Measurements from ENCODE around the gene CCN5. TPM values are rescaled to one million over a fixed set of nuclear protein-coding genes. Genes with fewer than 3 reads are reported as not detected.
A peak's percentile ranks its signal among the peaks of the same experiment; 100 is the strongest.

Gene CCN5
- total RNA-seq, 1 donor from 2014 or later = 134 TPM

DNA sequence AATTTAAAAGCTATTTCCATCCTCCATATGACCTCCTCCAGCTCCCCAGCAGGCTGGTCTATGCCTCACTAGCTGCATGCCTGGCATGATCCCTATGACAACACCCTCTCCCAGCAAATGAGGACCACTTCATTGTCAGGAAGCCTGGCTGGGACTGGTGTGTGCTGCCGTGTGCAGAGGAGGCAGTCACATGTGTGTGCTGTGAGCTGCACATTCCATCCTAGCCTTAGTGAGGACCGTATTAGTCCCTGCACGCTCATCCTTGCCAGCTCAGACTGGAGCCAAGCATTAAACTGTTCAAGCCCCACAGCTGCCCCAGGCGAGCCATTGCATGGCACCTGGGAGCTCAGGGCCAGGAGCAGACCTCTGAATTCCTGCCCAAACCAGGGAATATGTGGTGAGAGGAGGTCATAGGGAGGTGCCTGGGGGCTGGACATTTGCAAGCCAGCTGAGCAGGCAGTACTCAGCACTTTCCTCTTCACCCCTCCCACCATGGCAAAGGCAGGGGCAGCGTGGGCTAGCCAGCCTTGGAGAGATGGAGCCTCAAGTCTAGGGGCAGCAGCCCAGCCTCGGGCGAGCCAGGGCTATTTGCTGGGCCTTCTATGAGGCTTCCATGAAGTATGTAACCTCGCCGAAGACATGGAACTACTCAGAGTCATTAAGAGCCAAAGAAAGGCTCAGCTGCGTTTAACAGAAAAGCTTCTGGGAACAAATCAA is 8.7 kb upstream of the CCN5 start:
- peak; percentile 29 to 76 for TF ChIP-seq POLR2AphosphoS5 (IDR thresholded peaks at IDR 0.05; ENCODE audit: insufficient read depth in 1 of 2, low read depth in 1 of 2)
- TF ChIP-seq, protein P1, sequence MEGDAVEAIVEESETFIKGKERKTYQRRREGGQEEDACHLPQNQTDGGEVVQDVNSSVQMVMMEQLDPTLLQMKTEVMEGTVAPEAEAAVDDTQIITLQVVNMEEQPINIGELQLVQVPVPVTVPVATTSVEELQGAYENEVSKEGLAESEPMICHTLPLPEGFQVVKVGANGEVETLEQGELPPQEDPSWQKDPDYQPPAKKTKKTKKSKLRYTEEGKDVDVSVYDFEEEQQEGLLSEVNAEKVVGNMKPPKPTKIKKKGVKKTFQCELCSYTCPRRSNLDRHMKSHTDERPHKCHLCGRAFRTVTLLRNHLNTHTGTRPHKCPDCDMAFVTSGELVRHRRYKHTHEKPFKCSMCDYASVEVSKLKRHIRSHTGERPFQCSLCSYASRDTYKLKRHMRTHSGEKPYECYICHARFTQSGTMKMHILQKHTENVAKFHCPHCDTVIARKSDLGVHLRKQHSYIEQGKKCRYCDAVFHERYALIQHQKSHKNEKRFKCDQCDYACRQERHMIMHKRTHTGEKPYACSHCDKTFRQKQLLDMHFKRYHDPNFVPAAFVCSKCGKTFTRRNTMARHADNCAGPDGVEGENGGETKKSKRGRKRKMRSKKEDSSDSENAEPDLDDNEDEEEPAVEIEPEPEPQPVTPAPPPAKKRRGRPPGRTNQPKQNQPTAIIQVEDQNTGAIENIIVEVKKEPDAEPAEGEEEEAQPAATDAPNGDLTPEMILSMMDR (IDR thresholded peaks at IDR 0.05) = no peak
- H3K27ac ChIP-seq = peak overlapping the region; percentile 83
- no peaks in the 10 kb centered on the region for H3K36me3 ChIP-seq
- no peaks in the 10 kb centered on the region for H3K27me3 ChIP-seq
- no peaks in the 10 kb centered on the region for H3K9me3 ChIP-seq
- peaks cover 41% of the 10 kb centered on the region for H3K4me1 ChIP-seq
- no peak overlapping the region for H3K4me3 ChIP-seq
- DNase-seq (ENCODE audit: extremely low spot score in 2 of 2) = no peak
- intact Hi-C loops (cut with DNase I) = no loop called here

DNA sequence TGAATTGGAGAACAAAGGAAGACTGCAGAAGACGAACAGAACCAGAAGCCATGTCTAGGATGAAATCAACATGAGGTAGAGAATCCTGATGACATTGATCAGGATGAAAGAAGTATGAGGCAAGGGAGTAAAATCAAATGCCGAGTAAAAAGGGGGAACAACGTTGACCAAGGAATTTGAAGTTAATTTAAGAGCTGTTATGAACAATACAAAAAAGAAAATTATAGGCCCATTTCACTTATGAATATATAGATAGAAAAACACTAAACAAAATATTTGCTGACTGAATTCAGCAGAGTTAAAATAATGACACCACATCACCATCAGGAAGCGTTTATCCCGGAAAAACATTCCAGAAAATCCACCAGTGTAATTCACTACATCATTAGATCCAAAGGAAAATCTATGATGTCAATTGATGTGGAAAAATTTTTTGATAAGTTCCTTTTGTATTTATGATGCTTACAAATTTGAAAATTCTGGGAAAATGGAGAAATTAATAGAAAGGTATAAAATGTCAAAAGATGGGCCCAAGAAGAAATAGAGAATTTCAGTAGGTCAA is 8.1 kb upstream of the CCN5 start:
- TF ChIP-seq POLR2A (IDR thresholded peaks at IDR 0.05) = no peak
- TF ChIP-seq, protein P1 (IDR thresholded peaks at IDR 0.05) = no peak
- no peak for TF ChIP-seq POLR2AphosphoS5 (IDR thresholded peaks at IDR 0.05; ENCODE audit: insufficient read depth in 1 of 2, low read depth in 1 of 2)
- no peak for DNase-seq (ENCODE audit: extremely low spot score in 2 of 2)
- H3K9me3 ChIP-seq = no peaks in the 10 kb centered on the region
- no peaks in the 10 kb centered on the region for H3K36me3 ChIP-seq
- H3K4me1 ChIP-seq = peaks cover 35% of the 10 kb centered on the region
- intact Hi-C loops (cut with DNase I) = no loop called here
- H3K27me3 ChIP-seq = no peaks in the 10 kb centered on the region
- H3K4me3 ChIP-seq = no peak overlapping the region
- H3K27ac ChIP-seq = peak overlapping the region; percentile 83

DNA sequence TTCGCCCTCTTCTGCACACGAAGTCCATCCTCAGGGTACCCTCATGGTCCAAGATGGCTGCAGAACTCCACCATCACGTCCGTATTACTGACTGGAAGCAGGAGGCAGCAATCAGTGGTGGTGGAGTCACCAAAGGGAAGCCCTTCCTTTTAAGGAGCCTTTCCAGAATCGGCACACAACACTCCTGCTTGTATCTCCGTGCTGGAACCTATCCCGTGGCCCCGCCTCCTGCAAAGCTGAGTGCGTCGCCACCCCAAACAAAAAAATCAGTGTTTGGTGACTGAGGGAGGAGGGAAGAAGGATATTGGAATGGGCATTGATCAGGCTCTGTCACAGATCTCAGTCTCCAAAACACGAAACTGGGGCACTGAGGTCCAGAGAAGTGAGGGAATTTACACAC is 5.8 kb upstream of the CCN5 start:
- Histone ChIP-seq H3K9me3 (no peaks in the 10 kb centered on the region), H3K27ac (no peak overlapping the region), H3K36me3 (no peaks in the 10 kb centered on the region), H3K4me1 (peaks cover 24% of the 10 kb centered on the region), H3K4me3 (no peak overlapping the region), H3K27me3 (no peaks in the 10 kb centered on the region)
- intact Hi-C loops (cut with DNase I) = no loop called here
- no peak for DNase-seq (ENCODE audit: extremely low spot score in 2 of 2)
- TF ChIP-seq POLR2AphosphoS5 (IDR thresholded peaks at IDR 0.05; ENCODE audit: insufficient read depth in 1 of 2, low read depth in 1 of 2) (no peak), POLR2A (IDR thresholded peaks at IDR 0.05) (no peak)
- TF ChIP-seq, protein P1 (IDR thresholded peaks at IDR 0.05) = no peak

DNA sequence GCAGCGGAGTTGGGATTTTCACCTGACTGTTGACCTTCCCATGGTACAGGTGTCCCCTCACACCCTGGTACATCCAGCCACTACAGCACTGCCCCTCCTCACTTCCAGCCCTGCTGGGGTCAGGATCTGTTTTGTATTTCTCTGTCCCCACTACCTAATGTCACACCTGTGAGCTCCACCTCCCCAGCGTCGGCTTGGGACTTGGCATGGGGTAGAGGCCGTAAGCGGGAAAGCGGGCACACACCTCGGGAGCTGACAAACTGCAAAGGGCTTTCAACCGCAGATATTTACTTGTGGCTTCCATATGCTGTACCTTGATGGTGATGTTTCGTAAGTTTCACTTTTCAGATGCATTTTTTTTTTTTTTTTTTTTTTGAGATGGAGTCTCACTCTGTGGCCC is 5.4 kb upstream of the CCN5 start:
- Histone ChIP-seq H3K4me3 (no peak overlapping the region), H3K4me1 (peaks cover 24% of the 10 kb centered on the region), H3K9me3 (no peaks in the 10 kb centered on the region), H3K27me3 (no peaks in the 10 kb centered on the region), H3K36me3 (no peaks in the 10 kb centered on the region), H3K27ac (no peak overlapping the region)
- intact Hi-C loops (cut with DNase I) = no loop called here
- DNase-seq (ENCODE audit: extremely low spot score in 2 of 2) = no peak
- no peak for TF ChIP-seq POLR2A (IDR thresholded peaks at IDR 0.05)
- TF ChIP-seq POLR2AphosphoS5 (IDR thresholded peaks at IDR 0.05; ENCODE audit: insufficient read depth in 1 of 2, low read depth in 1 of 2) = no peak
- TF ChIP-seq, protein P1 (IDR thresholded peaks at IDR 0.05) = no peak

DNA sequence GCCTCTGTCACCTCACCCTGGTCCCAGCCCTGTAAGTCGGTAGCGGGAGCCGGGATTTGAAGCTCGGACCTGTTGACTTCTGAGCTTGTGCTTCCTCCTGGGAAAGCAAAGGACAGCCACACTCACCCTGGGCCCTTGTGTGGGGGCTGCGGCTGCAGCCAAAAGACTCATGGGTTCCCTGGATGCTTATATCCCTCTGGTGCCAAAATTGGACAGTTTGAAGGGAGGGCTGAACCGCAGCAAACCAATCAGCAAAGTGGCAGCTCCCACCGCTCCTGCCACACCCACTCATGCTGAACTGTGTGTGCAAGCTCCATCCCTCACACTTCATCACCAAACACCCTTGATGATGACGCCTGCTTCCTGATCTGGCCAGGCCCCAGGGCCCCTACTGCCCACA is 3.9 kb upstream of the CCN5 start:
- peaks cover 36% of the 10 kb centered on the region for H3K4me1 ChIP-seq

More for the DNA sequence above, 3.9 kb upstream of the CCN5 start:
- intact Hi-C loops (cut with DNase I) = no loop called here
- Histone ChIP-seq H3K4me3 (no peak overlapping the region), H3K9me3 (no peaks in the 10 kb centered on the region), H3K27ac (peak overlapping the region; percentile 38), H3K27me3 (no peaks in the 10 kb centered on the region), H3K36me3 (no peaks in the 10 kb centered on the region)
- DNase-seq (ENCODE audit: extremely low spot score in 2 of 2) = no peak
- TF ChIP-seq POLR2AphosphoS5 (IDR thresholded peaks at IDR 0.05; ENCODE audit: insufficient read depth in 1 of 2, low read depth in 1 of 2) (no peak), POLR2A (IDR thresholded peaks at IDR 0.05) (no peak)
- TF ChIP-seq, protein P1 (IDR thresholded peaks at IDR 0.05) = no peak

Data from vagina (tissue), 2 donors.